G401 (cell line): ENCODE data around the gene TTYH2. TPM values are rescaled to one million over a fixed set of nuclear protein-coding genes. Genes with fewer than 3 reads are reported as not detected.
A peak's percentile ranks its signal among the peaks of the same experiment; 100 is the strongest.
"Not testable (repeated sequence)": the region's sequence is repeated elsewhere in the genome, so short reads cannot be mapped to it uniquely, and the experiment has no call there.

ENCODE experiments used
- DNase-seq: peaks from one replicate; pipeline ENCODE4 v3.0.0-alpha.2; 2015; ENCODE audit warnings: low spot score
- in situ Hi-C: cut with HindIII; loops from 2 replicates; pipeline ENCODE4 v1.10.0; 2016; ENCODE audit warnings: low sequenced_read_pairs, mixed read lengths
- total RNA-seq: library from RNA; depleted of rRNA; stranded (reverse); fragments of >200 nt; shearing (Covaris generic); gene quantifications from 2 replicates; pipeline ENCODE4 v1.2.3, GENCODE V29; 2014

The TTYH2 gene
- total RNA-seq, 1 experiment from 2014 or later = 7.6 TPM

- DNase-seq = no peak
- in situ Hi-C loops = no loop called here
These were observed 37.7 kb downstream of the TTYH2 start for GRCh38 chr17:74251051-74251450.

GRCh38 chr17:74251569-74251968 is 38.2 kb downstream of the TTYH2 start:
- in situ Hi-C loops = no loop called here
- DNase-seq = no peak

GRCh38 chr17:74252211-74252610 is 38.8 kb downstream of the TTYH2 start:
- in situ Hi-C loops = no loop called here
- DNase-seq = no peak

GRCh38 chr17:74253036-74253435 is 39.7 kb downstream of the TTYH2 start:
- in situ Hi-C loops = no loop called here
- no peak for DNase-seq

DNA sequence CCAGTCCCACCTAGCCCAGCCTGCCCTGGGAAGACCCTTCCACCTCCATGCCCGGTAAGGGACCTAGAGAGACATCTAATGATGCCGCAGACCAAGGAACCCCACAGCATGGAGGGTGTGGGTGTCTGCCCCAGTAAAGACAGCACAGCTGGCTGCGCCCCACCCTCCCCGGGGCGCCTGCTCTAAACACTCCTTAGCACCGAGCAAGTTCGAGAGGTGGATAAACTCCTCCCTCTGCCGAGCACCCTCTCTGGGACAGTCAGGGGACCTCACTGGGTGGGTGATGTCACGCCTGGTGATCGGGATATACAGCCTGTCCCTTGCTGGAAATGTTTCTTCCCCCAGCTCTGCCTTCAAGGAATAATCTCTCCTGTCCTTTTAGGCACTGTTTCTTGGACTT is 43.9 kb downstream of the TTYH2 start:
- in situ Hi-C loops = no loop called here
- DNase-seq = no peak

DNA sequence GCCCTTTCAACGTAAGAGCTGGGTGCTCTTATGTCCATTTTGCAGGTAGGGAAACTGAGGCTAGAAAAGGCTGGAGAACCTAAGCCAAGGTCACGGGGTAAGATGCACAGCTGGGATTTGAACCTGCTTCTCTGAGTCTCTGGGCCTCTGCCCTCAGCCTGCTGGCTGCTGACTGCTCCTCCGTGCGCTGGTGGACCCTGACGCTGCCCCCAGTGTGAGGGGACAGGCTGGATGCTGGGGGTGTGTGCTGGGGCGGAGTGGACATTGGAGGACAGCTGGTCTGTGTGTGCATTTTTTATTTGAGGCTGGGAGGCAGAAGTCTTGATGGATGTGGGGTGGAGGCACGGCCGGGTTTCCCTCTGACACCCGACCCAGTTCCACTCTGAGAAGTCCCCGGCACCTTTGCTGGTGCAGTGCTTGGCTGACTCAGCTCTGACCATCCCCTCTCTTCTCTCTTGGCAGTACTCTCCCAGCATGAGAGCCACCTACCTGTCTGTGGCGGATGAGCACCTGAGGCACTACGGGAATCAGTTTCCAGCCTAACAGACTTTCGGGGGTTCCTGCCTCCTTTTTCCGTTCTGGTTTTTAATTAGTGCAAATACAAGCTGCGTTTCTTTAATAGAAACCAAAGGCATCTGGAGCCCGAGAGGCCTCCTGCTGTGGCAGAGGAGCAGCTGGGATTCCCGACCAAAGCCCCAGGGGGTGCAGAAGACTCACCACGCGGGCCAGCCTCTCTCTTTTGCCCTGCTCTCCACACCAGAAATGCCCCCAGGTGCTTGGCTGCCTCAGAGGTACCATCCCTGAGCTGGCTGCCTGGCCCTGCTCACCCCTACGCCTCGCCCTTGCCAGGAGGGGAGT is 46.5 kb downstream of the TTYH2 start:
- in situ Hi-C loops = no loop called here
- DNase-seq = no peak

DNA sequence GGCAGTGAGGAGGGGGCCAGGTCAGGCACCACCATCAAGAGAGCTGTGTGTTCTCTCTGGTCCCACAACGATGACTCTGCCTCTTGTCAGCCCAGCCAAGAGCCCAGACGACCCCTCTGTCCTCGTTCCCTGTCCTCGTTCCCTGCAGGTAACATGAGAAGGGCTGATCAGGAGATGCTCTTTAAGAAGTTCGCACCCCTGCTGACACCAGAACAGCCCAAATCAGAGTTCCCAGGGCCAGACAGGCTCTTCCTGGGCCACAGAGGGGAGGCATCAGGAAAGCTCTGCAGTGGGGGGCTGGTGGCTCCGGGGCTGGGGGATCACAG is 47.1 kb downstream of the TTYH2 start:
- no peak for DNase-seq
- in situ Hi-C loops = no loop called here

- in situ Hi-C loops = no loop called here
- DNase-seq = no peak
These were observed 49.2 kb downstream of the TTYH2 start for GRCh38 chr17:74262601-74263000.

DNA sequence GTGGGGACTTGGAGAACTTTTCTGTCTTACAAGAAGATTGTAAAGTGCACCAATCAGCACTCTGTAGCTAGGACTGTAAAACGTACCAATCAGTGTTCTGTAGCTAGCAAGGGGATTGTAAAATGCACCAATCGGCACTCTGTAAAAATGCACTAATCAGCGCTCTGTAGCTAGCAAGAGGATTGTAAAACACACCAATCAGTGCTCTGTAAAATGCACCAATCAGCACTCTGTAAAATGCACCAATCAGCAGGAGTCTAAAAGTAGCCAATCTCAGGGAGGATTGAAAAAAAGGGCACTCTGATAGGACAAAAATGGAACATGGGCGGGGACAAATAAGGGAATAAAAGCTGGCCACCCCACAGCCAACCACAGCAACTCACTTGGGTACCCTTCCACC is 53.7 kb downstream of the TTYH2 start:
- in situ Hi-C loops, DNase-seq: not testable (repeated sequence)

- in situ Hi-C loops = no loop called here
- no peak for DNase-seq
These were observed 54.2 kb downstream of the TTYH2 start for GRCh38 chr17:74267579-74267978.

DNA sequence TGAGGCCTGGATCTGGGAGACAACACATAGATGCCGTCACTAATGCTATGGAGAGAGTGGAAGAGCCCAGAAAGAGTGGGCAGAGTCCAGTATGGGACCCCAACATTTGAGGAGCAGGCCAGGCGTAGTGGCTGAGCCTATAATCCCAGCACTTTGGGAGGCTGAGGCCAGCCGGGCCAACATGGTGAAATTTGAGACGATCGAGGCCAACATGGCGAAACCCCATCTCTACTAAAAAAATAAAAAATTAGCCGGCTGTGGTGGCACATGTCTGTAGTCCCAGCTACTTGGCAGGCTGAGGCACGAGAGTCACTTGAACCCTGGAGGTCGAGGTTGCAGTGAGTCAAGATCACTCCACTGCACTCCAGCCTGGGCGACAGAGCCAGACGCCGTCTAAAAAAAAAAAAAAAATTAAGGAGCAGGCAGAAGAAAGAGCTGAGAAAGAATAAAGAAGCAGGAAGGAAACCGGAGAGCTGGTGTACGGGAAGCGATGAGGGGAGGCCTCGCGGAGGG is 54.7 kb downstream of the TTYH2 start:
- no peak for DNase-seq
- in situ Hi-C loops = no loop called here

DNA sequence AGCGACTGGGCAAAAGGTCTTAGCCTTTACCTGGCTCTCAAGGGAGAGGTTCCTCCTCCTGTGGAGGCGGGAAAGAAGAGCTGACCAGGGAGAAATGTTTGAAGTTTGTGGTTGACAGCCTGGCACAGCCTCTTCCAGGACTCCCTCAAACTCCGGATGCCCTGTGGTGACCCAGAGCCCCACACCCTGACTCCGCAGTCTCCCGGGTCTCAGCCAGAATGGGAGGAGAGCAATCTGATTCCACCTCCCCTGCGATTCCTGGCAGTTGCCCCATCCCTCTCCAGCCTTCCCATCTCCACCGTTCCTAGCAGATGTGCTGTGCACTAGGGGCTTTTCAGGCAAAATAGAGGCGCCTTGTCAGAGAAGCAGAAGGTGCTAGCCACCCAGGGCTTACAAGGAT is 55.2 kb downstream of the TTYH2 start:
- in situ Hi-C loops = no loop called here
- no peak for DNase-seq

DNA sequence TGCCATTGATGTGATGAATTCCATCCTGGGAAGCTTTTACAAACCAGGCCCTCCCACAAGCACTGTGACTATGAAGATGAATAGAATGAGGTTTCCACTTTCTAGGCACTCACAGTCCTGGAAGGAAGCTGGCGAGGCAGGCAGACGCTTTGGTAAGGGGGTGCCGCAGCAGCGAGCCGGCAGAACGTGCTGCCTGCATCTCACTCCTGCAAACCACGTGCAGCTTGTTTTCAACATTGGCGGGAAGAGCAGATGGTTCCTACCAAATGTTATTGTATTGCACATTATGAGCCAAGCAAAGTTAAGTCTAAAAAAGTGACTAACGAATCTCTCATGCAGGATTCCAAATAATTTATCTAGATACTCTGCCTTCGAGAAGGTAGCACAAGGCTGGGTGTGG is 57.0 kb downstream of the TTYH2 start:
- peak; percentile 18 for DNase-seq
- in situ Hi-C loops = no loop called here

- no peak for DNase-seq
- in situ Hi-C loops = no loop called here
These were observed 57.9 kb downstream of the TTYH2 start for GRCh38 chr17:74271281-74271680.

GRCh38 chr17:74271901-74272561 is 58.7 kb downstream of the TTYH2 start:
- in situ Hi-C loops = no loop called here
- DNase-seq = no peak

GRCh38 chr17:74272731-74273201 is 59.4 kb downstream of the TTYH2 start:
- DNase-seq = no peak
- in situ Hi-C loops = no loop called here

DNA sequence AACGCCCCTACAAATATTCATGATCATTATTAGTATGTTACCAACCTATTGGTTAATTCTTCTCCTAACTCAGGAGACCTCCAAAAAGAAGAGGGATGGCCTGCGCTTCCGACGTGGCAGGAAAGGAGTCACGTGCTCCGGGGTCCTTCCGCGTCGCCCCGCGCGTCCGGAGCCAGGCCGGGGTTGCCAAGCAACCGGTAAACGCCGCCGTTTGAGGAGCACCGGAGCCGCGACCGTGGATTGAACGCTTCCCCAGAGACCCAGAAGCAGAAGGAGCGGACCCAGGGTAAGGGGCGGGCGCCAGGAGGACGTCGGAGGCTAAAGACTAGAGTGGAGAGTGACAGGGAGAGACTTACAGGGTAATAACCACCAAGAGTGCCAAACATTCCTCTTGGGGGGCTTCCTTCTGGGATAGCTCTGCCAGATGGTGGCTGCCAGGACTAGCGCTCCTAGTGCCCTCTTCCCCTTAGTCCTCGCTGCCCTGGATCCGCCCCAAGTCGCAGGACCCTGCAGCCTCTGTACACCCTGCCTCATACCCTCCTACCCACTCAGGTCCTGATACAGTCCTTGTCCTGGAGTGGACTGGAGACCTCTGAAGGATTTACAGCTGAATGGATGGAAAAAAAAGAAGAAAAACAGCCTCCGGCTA is 60.8 kb downstream of the TTYH2 start, which contains the start of gene DNAI2:
DNAI2 (plus strand) TSS at position 175 of the 649 bp plus-strand sequence. CDS start 7,584 bp downstream, outside the sequence.
- DNase-seq = no peak
- in situ Hi-C loops = no loop called here

GRCh38 chr17:74274709-74275340 is 61.5 kb downstream of the TTYH2 start:
- in situ Hi-C loops = no loop called here
- DNase-seq = no peak

DNA sequence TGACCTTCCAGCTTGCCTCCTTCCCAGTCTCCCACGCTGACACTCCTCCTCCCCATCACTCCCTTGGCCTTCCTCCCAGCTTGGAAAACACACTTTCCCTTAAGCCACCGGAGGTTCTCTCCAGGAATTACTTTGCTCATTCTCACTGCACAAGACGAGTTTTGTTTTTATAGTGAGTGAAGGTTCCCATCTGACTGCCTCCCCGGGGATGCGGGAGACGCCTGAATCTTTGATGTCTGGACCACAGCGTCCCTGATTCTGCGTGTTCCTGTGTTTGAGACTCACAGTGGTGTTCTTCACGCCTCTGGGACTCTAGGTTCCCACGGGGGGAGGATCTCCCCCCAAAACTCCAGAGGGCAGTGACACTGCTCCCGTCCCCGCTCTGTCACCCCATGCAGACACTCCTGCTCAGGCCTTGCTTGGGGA is 62.7 kb downstream of the TTYH2 start:
- in situ Hi-C loops = no loop called here
- DNase-seq = no peak
